C4-2B (cell line): ENCODE data around the gene CRACR2B.

Source experiments
- ZFX ChIP-seq: fragments of 450-650 bp; IDR thresholded peaks from 2 replicates; pipeline ENCODE4 v1.6.1; 2017
- TF ChIP-seq, protein P1 (sequence below): fragments of 450-650 bp; conservative IDR thresholded peaks from 2 replicates; pipeline ENCODE4 v1.5.1; 2017; ENCODE audit warnings: mild to moderate bottlenecking

DNA sequence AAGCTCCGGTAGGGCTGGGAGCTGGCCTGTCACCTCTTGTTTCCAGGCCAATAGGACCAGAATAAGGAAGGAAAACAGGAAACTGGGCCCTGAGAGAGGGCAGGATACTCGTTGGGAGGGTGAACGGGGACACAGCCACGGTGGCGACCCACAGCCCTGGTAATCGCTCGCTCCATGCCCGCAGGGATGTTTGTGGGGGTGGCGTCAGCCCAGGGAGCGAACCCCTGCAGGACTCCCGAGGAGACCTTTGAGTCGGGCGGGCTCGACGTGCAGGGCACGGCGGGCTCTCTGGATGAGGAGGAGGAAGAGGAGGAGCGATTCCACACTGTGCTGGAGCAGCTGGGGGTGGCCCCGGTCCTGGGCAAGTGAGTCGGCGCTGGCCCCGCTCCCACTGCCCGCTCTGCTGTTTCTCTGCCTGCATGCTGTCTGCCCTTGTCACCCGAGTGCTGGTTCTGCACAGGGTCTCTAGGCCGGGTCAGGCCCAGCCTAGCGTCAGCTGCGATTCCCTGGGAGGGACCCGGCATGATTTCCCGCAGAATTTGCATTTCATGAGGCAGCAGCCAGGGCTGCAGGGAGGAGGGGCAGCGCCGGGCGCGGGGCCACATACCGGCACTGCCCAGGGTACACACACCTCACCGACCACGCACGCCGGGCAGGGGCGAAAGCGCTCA, 1.6 kb downstream of the CRACR2B start:
- TF ChIP-seq, protein P1, sequence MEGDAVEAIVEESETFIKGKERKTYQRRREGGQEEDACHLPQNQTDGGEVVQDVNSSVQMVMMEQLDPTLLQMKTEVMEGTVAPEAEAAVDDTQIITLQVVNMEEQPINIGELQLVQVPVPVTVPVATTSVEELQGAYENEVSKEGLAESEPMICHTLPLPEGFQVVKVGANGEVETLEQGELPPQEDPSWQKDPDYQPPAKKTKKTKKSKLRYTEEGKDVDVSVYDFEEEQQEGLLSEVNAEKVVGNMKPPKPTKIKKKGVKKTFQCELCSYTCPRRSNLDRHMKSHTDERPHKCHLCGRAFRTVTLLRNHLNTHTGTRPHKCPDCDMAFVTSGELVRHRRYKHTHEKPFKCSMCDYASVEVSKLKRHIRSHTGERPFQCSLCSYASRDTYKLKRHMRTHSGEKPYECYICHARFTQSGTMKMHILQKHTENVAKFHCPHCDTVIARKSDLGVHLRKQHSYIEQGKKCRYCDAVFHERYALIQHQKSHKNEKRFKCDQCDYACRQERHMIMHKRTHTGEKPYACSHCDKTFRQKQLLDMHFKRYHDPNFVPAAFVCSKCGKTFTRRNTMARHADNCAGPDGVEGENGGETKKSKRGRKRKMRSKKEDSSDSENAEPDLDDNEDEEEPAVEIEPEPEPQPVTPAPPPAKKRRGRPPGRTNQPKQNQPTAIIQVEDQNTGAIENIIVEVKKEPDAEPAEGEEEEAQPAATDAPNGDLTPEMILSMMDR, result no peak
- no peak for TF ChIP-seq ZFX
